Upper lobe of left lung (tissue), 6 donors: ENCODE data around the gene NDUFB5. TPM values are rescaled to one million over a fixed set of nuclear protein-coding genes. Genes with fewer than 3 reads are reported as not detected.

Experiments used
- ATAC-seq, 2 donors: fragments of 200-7000 bp; cut with Tn5 transposase; one replicate each; pipeline ENCODE4 v1.9.1; 2022; ENCODE audit warnings: mild to moderate bottlenecking in 2 of 2, moderate library complexity in 2 of 2; ENCODE audit not compliant: low FRiP score in 2 of 2
- DNase-seq, 2 donors: peaks; one replicate each; pipeline ENCODE4 v3.0.0-alpha.2; 2019 to 2020
- H3K27ac ChIP-seq, 4 donors: fragments of 200-600 bp; sonication (generic); one replicate each; pipeline ENCODE4 v1.5.1; 2016 to 2019
- H3K27me3 ChIP-seq, 4 donors: fragments of 200-600 bp; sonication (generic); one replicate each; pipeline ENCODE4 v1.5.1; 2017 to 2019
- H3K36me3 ChIP-seq, 4 donors: fragments of 200-600 bp; sonication (generic); one replicate each; pipeline ENCODE4 v1.5.1; 2016 to 2019
- H3K4me1 ChIP-seq, 4 donors: fragments of 200-600 bp; sonication (generic); one replicate each; pipeline ENCODE4 v1.5.1; 2018 to 2019
- H3K4me3 ChIP-seq, 4 donors: fragments of 200-600 bp; sonication (generic); one replicate each; pipeline ENCODE4 v1.5.1; 2017 to 2019; ENCODE audit warnings: mild to moderate bottlenecking in 2 of 4, moderate library complexity in 1 of 4
- H3K9me3 ChIP-seq, 4 donors: fragments of 200-600 bp; sonication (generic); one replicate each; pipeline ENCODE4 v1.5.1; 2018 to 2019
- CTCF ChIP-seq, 6 experiments: fragments of 450-650 bp in 4 of 6; fragments of 200-600 bp in 2 of 6; sonication (generic) in 2 of 6; IDR thresholded peaks; one replicate each; pipeline ENCODE4 v1.5.1; 2016 to 2019; ENCODE audit warnings: antibody characterized with exemption in 6 of 6
- EP300 ChIP-seq, 4 donors: sonication (generic); formaldehyde crosslinking; IDR thresholded peaks; one replicate each; pipeline ENCODE4 v1.5.1; 2017; ENCODE audit warnings: antibody characterized with exemption in 4 of 4, control low read depth in 2 of 4
- POLR2A ChIP-seq, 4 donors: fragments of 450-650 bp; IDR thresholded peaks; one replicate each; pipeline ENCODE4 v1.5.1; 2016 to 2017; ENCODE audit warnings: antibody characterized with exemption in 4 of 4, mild to moderate bottlenecking in 2 of 4
- POLR2AphosphoS5 ChIP-seq, 2 donors: sonication (generic); formaldehyde crosslinking; IDR thresholded peaks; one replicate each; pipeline ENCODE4 v1.5.1; 2017; ENCODE audit warnings: antibody characterized with exemption in 2 of 2
- WGBS, 2 donors: methylation state at CpG; one replicate each; pipeline ENCODE4 v1.1.5; 2017 to 2018; 5-methylcytosine and 5-hydroxymethylcytosine counted together
- total RNA-seq, 6 donors: library from RNA; depleted of rRNA in 4 of 6; stranded (reverse); fragments of >200 nt in 4 of 6; gene quantifications; one replicate each; pipeline versions ENCODE4 v1.1.0 to v1.2.1, GENCODE V29; 2016 to 2021
- donor health status: DM: no; HTN: no; CAD: no; lungs with moderate emphysema.
- donor health status: DM: no; HTN: yes; CAD: no; lungs with severe emphysema.

Gene NDUFB5
- total RNA-seq, 6 donors from 2014 or later = 32.6 to 92.2 (median 62.3) TPM

- TF ChIP-seq POLR2A (IDR thresholded peaks at IDR 0.05) (no peak), CTCF (IDR thresholded peaks at IDR 0.05) (no peak), EP300 (IDR thresholded peaks at IDR 0.05) (no peak), POLR2AphosphoS5 (IDR thresholded peaks at IDR 0.05) (no peak)
These were observed 41.6 kb downstream of the NDUFB5 start for GRCh38 chr3:179646177-179646576.

GRCh38 chr3:179651687-179652446 is 47.3 kb downstream of the NDUFB5 start:
- WGBS, 2 donors = 54 to 57% methylated on average over 11 of the region's 11 CpGs
- Histone ChIP-seq H3K9me3 (no peaks in the 10 kb centered on the region), H3K36me3 (no peaks in the 10 kb centered on the region), H3K4me1 (peaks cover 0 to 24% (median 5%) of the 10 kb centered on the region in 4 donors), H3K27me3 (no peaks in the 10 kb centered on the region), H3K27ac (peak overlapping the region; percentile 87 to 94 (median 92)), H3K4me3 (peak overlapping the region in 3 of 4 donors; percentile 63 to 86 (median 83))
- DNase-seq = no peak
- no peak for TF ChIP-seq CTCF (IDR thresholded peaks at IDR 0.05)
- no peak for TF ChIP-seq POLR2A (IDR thresholded peaks at IDR 0.05)
- TF ChIP-seq EP300 (IDR thresholded peaks at IDR 0.05) = no peak
- TF ChIP-seq POLR2AphosphoS5 (IDR thresholded peaks at IDR 0.05) = no peak
- ATAC-seq = no peak

More at GRCh38 chr3:179646177-179646576, 41.6 kb downstream of the NDUFB5 start:
- DNase-seq (no peak), ATAC-seq (no peak)
- Histone ChIP-seq H3K36me3 (no peaks in the 10 kb centered on the region), H3K9me3 (no peaks in the 10 kb centered on the region), H3K4me3 (no peak overlapping the region), H3K27me3 (no peaks in the 10 kb centered on the region), H3K27ac (no peak overlapping the region), H3K4me1 (no peaks in the 10 kb centered on the region)
- WGBS, 2 donors = 82 to 90% methylated on average over 3 of the region's 3 CpGs

- peak within 1 kb of the TSS; percentile 63 to 86 (median 83) for H3K4me3 ChIP-seq
- no peaks in the 10 kb centered on the region for H3K9me3 ChIP-seq
- H3K36me3 ChIP-seq = no peaks in the 10 kb centered on the region
- ATAC-seq = peak; percentile 51 to 85
- peak; percentile 58 to 93 for DNase-seq
- H3K27me3 ChIP-seq = no peaks in the 10 kb centered on the region
- WGBS, 2 donors = 0 to 1% methylated on average over 15 to 34 of the region's 56 CpGs
- peaks cover 0 to 24% (median 5%) of the 10 kb centered on the region in 4 donors for H3K4me1 ChIP-seq
- TF ChIP-seq POLR2A (IDR thresholded peaks at IDR 0.05) = peak in 2 of 4 donors; percentile 18 to 27
- TF ChIP-seq EP300 (IDR thresholded peaks at IDR 0.05) = no peak
- peak in 1 of 2 donors; percentile 16 for TF ChIP-seq POLR2AphosphoS5 (IDR thresholded peaks at IDR 0.05)
- TF ChIP-seq CTCF (IDR thresholded peaks at IDR 0.05) = peak in 3 of 6 experiments; percentile 8 to 34 (median 12)
- H3K27ac ChIP-seq = peak within 1 kb of the TSS; percentile 87 to 94 (median 92)
These were observed 48.0 kb downstream of the NDUFB5 start, which contains the start of gene USP13 for GRCh38 chr3:179652447-179653095. Gene USP13 (plus strand): TSS chr3:179653040. CDS start chr3:179653226, 186 bp downstream.

DNA sequence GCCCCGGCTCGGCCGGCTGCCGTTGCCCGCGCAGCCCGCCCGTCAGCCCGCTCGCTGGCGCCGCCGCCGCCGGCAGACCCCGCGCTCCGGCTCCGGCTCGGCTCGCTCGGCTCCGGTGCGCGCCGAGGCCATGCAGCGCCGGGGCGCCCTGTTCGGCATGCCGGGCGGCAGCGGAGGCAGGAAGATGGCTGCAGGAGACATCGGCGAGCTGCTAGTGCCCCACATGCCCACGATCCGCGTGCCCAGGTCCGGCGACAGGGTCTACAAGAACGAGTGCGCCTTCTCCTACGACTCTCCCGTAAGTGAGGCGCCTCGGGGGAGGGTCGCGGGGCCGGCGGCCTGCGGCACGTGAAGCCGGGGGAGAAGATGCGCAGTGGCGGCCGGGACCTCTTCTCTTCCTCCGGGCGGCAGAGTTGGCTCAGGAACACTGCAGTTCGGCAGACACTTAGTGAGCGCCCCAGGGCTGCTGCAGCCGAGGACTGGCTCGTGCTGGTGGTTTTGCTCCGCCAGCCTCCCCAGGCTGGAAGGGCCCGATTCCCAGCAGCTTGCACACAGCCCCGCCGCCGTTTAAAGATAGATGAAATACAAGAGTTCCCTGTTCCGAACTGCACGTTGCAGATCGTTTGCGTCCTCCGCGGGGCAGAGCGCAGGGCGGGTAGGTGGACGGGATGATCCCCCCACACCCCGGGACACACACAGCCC is 48.7 kb downstream of the NDUFB5 start:
- H3K27me3 ChIP-seq = no peaks in the 10 kb centered on the region
- peak; percentile 87 to 92 for ATAC-seq
- no peaks in the 10 kb centered on the region for H3K36me3 ChIP-seq
- peak overlapping the region; percentile 63 to 86 (median 83) for H3K4me3 ChIP-seq
- peak overlapping the region; percentile 87 to 94 (median 92) for H3K27ac ChIP-seq
- TF ChIP-seq EP300 (IDR thresholded peaks at IDR 0.05) (no peak), POLR2AphosphoS5 (IDR thresholded peaks at IDR 0.05) (peak in 1 of 2 donors; percentile 7), POLR2A (IDR thresholded peaks at IDR 0.05) (peak in 1 of 4 donors; percentile 46), CTCF (IDR thresholded peaks at IDR 0.05) (peak in 1 of 6 experiments; percentile 23)
- H3K9me3 ChIP-seq = no peaks in the 10 kb centered on the region
- DNase-seq = peak; percentile 88 to 93
- H3K4me1 ChIP-seq = peaks cover 0 to 24% (median 5%) of the 10 kb centered on the region in 4 donors
- 0% methylated on average over 12 to 39 of the region's 77 CpGs for WGBS, 2 donors
